ENCODE data around the gene GAB2.
"Not testable (repeated sequence)": the region's sequence is repeated elsewhere in the genome, so short reads cannot be mapped to it uniquely, and the experiment has no call there.

The GAB2 gene, protein sequence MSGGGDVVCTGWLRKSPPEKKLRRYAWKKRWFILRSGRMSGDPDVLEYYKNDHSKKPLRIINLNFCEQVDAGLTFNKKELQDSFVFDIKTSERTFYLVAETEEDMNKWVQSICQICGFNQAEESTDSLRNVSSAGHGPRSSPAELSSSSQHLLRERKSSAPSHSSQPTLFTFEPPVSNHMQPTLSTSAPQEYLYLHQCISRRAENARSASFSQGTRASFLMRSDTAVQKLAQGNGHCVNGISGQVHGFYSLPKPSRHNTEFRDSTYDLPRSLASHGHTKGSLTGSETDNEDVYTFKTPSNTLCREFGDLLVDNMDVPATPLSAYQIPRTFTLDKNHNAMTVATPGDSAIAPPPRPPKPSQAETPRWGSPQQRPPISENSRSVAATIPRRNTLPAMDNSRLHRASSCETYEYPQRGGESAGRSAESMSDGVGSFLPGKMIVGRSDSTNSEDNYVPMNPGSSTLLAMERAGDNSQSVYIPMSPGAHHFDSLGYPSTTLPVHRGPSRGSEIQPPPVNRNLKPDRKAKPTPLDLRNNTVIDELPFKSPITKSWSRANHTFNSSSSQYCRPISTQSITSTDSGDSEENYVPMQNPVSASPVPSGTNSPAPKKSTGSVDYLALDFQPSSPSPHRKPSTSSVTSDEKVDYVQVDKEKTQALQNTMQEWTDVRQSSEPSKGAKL

DNA sequence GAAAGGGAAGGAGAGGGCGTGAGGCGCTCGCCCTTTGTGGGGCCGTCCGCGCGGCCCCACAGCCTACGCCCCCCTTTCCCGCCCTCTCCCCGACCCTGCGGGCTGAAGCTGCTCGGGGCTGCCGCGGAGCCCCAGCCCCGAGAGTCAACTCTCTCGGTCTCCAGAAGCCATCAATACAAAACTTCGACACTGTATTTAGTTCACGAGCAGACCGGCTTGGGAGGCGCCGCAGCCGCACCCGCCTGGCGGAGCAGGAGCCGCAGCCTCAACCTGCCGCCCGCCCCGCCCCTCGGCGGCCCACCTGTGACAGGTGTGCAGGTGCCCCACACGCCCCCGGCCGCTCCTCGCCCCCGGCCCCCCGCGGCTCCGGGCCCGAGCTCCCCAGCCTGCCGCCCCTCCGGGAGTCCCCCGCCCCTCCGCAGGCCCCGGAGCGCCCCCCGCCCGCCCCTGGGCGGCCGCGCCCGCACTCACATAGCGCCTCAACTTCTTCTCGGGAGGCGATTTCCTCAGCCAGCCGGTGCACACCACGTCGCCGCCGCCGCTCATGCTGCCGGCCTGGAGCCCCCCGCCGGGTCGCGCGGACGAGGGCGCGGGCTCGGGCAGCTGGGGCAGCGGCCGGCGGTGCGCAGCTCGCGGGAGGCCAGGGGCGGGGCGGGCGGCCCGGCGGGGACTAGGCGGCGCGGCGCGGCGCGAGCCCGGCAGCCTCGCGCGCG lies at the start of gene GAB2:
GAB2 (minus strand) TSS at position 646 of the 713 bp plus-strand sequence; CDS start at position 546, 100 bp downstream.
- peak in 1 of 2 donors; percentile 17 for DNase-seq (ENCODE audit: low spot score in 2 of 2)
- peak; percentile 43 for ATAC-seq
- Mint-ChIP-seq H3K4me1 (peaks cover 31% of the 10 kb centered on the region), H3K27ac (peak within 1 kb of the TSS; percentile 73), H3K4me3 (peak within 1 kb of the TSS; percentile 86), H3K9me3 (no peaks in the 10 kb centered on the region), H3K36me3 (peaks cover 7% of the 10 kb centered on the region)

DNA sequence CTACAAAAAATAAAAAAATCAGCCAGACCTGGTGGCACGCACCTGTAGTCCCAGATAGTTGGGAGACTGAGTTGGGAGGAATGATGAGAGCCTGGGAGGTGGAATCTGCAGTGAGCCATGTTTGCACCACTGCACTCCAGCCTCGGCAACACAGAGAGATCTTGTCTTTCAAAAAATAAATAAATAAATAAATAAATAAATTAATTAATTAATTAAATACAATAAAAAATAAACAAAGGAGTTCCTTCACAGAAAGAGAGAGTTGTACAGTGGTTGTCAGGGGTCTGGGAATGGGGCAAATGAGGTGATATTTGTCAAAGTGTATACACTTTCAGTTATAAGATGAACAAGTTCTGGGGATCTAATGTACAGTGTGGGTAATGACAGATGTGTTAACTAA lies 49.8 kb upstream of the GAB2 start:
- peaks cover 19% of the 10 kb centered on the region for H3K36me3 Mint-ChIP-seq
- no peak overlapping the region for H3K4me3 Mint-ChIP-seq
- DNase-seq (ENCODE audit: low spot score in 2 of 2) (no peak), ATAC-seq (no peak)
- H3K4me1 Mint-ChIP-seq, result peaks cover 20% of the 10 kb centered on the region
- H3K9me3 Mint-ChIP-seq, result peaks cover 3% of the 10 kb centered on the region
- no peak overlapping the region for H3K27ac Mint-ChIP-seq

DNA sequence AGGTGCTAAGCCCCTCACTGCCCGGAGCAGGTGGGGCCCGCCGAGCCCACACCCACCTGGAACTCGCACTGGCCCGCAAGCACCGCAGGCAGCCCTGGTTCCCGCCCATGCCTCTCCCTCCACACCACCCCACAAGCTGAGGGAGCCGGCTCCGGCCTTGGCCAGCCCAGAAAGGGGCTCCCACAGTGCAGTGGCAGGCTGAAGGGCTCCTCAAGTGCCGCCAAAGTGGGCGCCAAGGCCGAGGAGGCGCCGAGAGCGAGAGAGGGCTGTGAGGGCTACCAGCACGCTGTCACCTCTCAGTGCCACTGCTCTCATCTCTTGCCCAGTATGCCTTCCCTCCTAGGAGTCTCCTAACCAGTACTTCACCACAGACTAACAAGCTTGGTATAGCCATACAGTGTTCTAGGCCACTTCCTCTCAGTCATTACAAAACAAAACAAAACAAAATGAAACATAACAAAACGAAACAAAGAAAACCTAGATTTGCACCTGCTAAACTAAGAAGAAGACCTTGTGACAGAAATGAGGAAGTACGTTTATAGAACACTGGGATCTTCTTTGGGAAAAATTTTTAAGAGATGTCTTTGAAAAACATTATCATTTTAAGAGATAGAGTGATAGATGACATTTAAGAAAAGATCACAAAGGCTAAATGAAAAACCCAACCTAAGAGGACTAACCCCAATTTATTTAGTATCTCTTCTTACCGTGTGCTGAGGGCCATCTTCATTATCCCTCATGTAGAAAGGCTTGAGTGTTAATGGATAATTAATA lies 47.7 kb upstream of the GAB2 start:
- Mint-ChIP-seq H3K4me3 (peak overlapping the region; percentile 56), H3K36me3 (peaks cover 37% of the 10 kb centered on the region), H3K27ac (peak overlapping the region; percentile 87), H3K4me1 (peaks cover 23% of the 10 kb centered on the region), H3K9me3 (no peaks in the 10 kb centered on the region)
- DNase-seq (ENCODE audit: low spot score in 2 of 2) (peak; percentile 32 to 80), ATAC-seq (peak; percentile 100)

DNA sequence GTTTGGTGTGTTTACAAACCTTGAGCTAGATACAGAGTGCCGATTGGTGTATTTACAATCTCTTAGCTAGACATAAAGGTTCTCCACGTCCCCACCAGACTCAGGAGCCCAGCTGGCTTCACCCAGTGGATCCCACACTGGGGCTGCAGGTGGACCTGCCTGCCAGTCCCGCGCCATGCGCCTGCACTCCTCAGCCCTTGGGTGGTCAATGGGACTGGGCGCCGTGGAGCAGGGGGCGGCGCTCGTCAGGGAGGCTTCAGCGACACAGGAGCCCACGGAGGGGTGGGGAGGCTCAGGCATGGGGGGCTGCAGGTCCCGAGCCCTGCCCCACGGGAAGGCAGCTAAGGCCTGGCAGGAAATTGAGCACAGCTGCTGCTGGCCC lies 47.2 kb upstream of the GAB2 start:
- Mint-ChIP-seq H3K4me3 (peak overlapping the region; percentile 56), H3K4me1 (peaks cover 27% of the 10 kb centered on the region), H3K36me3 (peaks cover 42% of the 10 kb centered on the region), H3K27ac (peak overlapping the region; percentile 87)
- peak in 1 of 2 donors; percentile 50 for DNase-seq (ENCODE audit: low spot score in 2 of 2)
- ATAC-seq, H3K9me3 Mint-ChIP-seq: not testable (repeated sequence)

DNA sequence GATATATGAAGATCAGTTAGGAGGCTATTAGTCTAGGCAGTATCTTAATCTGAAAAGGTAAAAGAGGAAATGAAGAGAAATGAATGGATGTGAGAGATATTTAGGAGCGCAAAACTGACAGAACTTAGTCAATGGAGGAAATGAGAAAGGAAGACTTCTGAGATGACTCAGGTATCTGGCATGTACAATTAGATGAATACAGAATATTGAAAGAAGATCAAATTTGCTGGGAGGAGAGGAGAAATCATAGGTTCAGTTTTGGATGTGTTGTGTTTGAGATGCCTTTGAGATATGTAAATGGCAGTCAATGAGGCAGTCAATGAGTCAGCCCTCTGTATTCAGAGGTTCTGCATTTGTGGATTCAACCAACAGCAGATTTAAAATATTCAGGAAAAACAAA lies 42.9 kb upstream of the GAB2 start:
- peaks cover 20% of the 10 kb centered on the region for H3K4me1 Mint-ChIP-seq
- H3K9me3 Mint-ChIP-seq, result no peaks in the 10 kb centered on the region
- no peak overlapping the region for H3K4me3 Mint-ChIP-seq
- DNase-seq (ENCODE audit: low spot score in 2 of 2) (no peak), ATAC-seq (no peak)
- H3K27ac Mint-ChIP-seq, result no peak overlapping the region
- H3K36me3 Mint-ChIP-seq, result peaks cover 45% of the 10 kb centered on the region

DNA sequence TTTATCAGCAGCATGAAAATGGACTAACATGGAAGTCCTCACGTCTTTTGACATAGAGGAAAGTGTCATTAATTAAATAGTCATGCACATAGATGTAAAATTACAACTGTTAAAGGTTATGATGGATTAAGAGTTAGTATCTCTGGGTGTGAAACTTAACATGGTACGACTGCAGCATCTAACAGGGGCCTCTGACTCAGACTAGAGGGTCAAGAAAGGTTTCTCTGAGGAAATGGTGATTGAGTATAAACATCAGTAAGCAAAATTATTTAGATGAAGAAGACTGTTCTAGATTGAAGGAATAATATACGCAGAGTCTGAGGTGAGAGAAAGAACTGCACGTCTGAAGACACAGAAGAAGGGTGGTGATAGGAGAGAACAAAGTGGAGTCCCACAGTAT lies 42.1 kb upstream of the GAB2 start:
- Mint-ChIP-seq H3K36me3 (peaks cover 41% of the 10 kb centered on the region), H3K27ac (no peak overlapping the region), H3K9me3 (no peaks in the 10 kb centered on the region), H3K4me3 (no peak overlapping the region), H3K4me1 (peaks cover 15% of the 10 kb centered on the region)
- ATAC-seq, result no peak
- DNase-seq (ENCODE audit: low spot score in 2 of 2), result no peak

DNA sequence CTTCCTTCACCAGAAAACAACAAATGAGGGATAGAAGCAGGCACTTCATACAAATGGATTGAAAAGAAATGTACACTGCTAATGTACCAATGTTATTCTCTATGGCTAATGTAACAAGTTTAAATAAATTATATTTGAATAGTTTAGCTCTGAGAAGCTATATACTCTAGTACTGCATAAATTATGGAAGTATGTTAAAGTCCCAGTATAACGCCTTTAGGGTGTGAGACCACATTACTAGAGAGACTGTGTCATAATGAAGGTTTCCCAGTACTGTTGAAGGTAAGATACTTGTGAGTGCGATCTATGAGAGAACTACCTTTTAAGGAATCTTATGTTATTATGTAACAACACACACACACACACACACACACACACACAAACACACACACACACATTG lies 39.8 kb upstream of the GAB2 start:
- Mint-ChIP-seq H3K27ac (no peak overlapping the region), H3K4me1 (peaks cover 21% of the 10 kb centered on the region), H3K4me3 (no peak overlapping the region), H3K9me3 (no peaks in the 10 kb centered on the region), H3K36me3 (peaks cover 35% of the 10 kb centered on the region)
- no peak for ATAC-seq
- no peak for DNase-seq (ENCODE audit: low spot score in 2 of 2)

DNA sequence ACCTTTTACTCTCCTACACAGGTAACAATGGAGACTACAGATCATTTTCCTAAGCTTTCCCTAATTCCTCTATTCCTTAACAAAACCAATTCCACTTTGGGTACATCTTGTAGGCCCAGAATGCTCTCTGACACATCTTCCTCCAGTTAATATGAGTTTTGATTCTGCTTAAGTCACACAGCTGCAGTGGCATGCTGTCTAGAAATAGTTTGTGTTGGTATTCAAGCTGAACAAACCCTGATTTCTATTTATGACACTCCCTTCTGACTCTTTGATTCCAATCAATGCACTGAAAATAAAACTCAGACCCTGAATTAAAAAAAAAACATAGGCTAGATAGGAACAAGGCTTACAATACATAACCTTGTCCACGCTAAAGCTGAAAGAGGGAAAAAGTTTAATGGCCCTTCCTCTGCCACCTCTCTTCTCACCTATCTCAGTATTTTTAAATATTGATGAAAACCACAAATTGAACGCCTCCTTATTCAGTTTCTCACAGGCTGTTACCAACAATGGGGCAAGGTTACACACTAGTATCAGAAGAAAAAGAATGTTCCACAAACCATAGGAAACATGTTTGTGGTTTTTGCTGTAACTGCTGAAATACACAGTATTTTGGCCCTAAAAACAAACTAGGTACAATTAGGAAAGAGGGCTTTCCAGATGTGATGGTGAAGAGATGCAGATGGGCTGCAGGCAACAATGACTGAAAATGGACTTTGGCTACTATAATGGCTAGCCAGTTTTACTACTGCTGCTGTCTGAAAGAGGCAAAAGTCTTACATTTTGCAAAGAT lies 35.7 kb upstream of the GAB2 start:
- Mint-ChIP-seq H3K27ac (peak overlapping the region; percentile 20), H3K4me1 (peaks cover 15% of the 10 kb centered on the region), H3K9me3 (no peaks in the 10 kb centered on the region), H3K36me3 (no peaks in the 10 kb centered on the region), H3K4me3 (no peak overlapping the region)
- ATAC-seq (no peak), DNase-seq (ENCODE audit: low spot score in 2 of 2) (no peak)

DNA sequence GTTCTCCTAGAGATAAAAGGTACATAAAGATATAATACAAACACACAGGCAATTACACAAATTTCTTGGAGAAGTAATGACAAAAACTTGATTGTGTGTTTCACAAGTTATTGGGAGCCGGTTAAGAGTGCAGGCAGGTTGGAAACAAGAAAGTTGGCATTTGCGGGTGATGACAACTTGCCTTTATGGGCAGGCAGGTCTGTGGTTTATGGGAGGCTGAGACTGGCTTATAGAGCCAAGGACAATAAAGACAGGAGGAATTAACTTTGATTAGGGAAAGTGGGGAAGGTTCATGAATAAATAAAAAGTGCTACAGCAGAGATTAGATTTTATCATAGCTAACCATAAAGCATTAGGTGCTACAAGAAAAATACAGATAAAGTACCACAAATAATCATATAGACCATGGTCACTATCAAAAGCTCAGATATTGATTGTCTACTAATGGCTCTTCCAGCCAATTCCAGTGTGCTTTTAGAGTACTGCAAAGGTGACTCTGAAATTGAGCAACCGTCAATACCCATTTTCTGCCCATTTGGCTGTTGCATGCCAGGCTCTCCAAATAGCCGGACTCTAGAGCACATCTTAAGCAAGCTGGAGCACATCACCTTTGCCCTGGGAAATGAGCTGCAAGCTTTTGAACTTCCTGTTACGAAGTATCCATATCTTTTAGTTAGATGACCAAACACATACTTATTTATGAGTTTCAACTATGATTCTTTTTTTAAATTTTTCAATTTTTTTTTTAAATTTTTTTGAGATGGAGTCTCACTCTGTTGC lies 33.9 kb upstream of the GAB2 start:
- H3K27ac Mint-ChIP-seq, result no peak overlapping the region
- no peaks in the 10 kb centered on the region for H3K36me3 Mint-ChIP-seq
- DNase-seq (ENCODE audit: low spot score in 2 of 2), result no peak
- H3K4me1 Mint-ChIP-seq, result peaks cover 15% of the 10 kb centered on the region
- H3K9me3 Mint-ChIP-seq, result no peaks in the 10 kb centered on the region
- no peak for ATAC-seq
- H3K4me3 Mint-ChIP-seq, result no peak overlapping the region

DNA sequence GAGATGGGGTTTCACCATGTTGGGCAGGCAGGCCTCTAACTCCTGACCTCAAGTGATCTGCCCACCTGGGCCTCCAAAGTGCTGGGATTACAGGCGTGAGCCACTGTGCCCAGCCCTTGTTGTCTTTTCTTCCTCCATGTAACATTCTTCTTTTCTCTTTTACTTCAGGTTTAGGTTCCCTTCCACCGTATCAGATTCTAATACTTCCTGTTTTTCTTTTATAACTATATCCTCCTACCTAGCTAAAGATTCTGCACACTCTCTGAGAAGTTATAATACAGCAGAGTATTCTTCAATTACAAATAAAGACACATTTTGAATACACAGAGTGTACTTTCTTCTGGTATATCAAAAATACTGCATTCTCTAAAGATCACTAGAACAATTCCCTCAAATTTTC lies 33.2 kb upstream of the GAB2 start:
- no peaks in the 10 kb centered on the region for H3K9me3 Mint-ChIP-seq
- no peak overlapping the region for H3K27ac Mint-ChIP-seq
- no peak for DNase-seq (ENCODE audit: low spot score in 2 of 2)
- H3K4me1 Mint-ChIP-seq, result peaks cover 15% of the 10 kb centered on the region
- no peaks in the 10 kb centered on the region for H3K36me3 Mint-ChIP-seq
- no peak for ATAC-seq
- H3K4me3 Mint-ChIP-seq, result no peak overlapping the region

DNA sequence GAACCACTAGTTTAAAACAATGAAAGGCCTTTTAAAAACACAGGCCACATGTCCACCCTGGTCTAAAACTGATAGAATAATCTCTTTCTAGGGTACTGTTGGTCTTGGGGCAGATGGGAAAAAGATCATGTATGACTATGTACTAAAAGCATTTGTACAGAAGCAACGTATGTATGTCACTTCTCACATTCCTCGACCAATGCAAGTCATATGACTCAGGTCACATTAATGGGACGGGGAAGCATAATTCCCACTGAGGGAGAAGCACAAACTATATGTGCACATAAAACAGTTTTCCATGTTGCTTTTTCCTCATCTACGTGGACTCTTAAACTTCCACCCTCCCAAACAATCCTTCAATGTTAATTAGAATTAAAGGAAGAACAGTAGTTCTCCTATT lies 32.2 kb upstream of the GAB2 start:
- H3K36me3 Mint-ChIP-seq, result no peaks in the 10 kb centered on the region
- DNase-seq (ENCODE audit: low spot score in 2 of 2), result no peak
- H3K4me1 Mint-ChIP-seq, result peaks cover 15% of the 10 kb centered on the region
- no peak overlapping the region for H3K4me3 Mint-ChIP-seq
- ATAC-seq, result no peak
- no peak overlapping the region for H3K27ac Mint-ChIP-seq
- H3K9me3 Mint-ChIP-seq, result no peaks in the 10 kb centered on the region

DNA sequence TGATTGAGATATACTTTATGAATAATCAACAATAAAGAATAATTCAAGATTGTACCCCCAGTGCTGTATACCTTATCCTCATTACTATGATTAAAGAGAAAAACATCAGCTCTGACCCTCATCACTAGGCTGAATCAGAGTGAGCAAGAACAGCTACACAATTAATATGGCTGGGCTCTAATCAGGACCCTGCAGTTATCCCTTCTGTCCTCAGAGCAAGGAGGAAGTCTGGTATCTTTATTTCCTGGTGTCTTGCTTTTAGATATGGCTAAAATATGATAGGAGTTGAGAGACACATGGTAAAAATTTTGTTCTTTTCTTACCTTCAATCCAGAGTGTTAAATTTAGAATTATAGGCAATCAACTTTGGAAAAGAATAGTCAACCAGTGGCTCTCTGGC lies 28.6 kb upstream of the GAB2 start:
- Mint-ChIP-seq H3K27ac (no peak overlapping the region), H3K4me1 (no peaks in the 10 kb centered on the region), H3K36me3 (peaks cover 27% of the 10 kb centered on the region), H3K9me3 (no peaks in the 10 kb centered on the region), H3K4me3 (no peak overlapping the region)
- ATAC-seq (no peak), DNase-seq (ENCODE audit: low spot score in 2 of 2) (no peak)

DNA sequence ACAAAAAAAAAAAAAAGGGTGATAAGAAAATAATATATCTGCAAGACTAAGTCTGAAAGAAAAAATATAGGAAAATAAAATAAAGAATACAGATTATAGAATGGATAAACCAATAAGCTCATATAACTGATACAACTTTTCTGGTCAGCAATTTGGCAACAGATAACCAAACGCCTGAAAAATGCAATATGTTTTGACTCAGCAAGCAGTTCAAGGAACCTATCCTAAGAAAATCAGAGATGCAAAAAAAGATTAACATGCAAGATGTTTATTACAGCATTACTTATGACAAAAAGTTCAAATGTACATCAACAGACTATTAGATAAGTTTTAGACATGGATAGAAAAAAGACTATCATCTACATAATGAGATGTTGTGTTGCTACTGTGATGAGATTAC lies 27.1 kb upstream of the GAB2 start:
- DNase-seq (ENCODE audit: low spot score in 2 of 2), result no peak
- Mint-ChIP-seq H3K9me3 (no peaks in the 10 kb centered on the region), H3K36me3 (peaks cover 33% of the 10 kb centered on the region), H3K4me3 (no peak overlapping the region), H3K27ac (no peak overlapping the region), H3K4me1 (no peaks in the 10 kb centered on the region)
- no peak for ATAC-seq

DNA sequence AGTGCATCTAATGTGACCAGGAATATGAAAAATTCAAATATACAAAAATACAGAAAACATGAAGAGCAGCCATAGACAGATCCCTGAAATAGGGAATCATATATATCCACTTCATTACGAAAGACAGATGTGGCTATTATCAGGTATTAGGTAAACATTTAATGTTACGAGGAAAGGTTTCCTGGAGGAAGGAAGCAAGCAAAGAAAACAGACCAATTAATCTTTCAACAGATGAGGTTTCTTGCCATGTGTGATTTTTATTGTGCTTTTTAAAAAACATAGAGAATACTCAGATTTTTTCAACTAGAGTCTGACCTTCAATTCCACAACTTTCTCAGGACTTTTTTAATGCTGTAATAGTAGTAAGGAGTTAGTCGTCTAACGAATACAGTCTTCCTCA lies 24.3 kb upstream of the GAB2 start:
- Mint-ChIP-seq H3K27ac (no peak overlapping the region), H3K4me1 (no peaks in the 10 kb centered on the region), H3K4me3 (no peak overlapping the region), H3K9me3 (no peaks in the 10 kb centered on the region), H3K36me3 (peaks cover 41% of the 10 kb centered on the region)
- ATAC-seq, result no peak
- no peak for DNase-seq (ENCODE audit: low spot score in 2 of 2)
